IMR-90 (cell line): ENCODE data around the gene FOXA2. TPM values are rescaled to one million over a fixed set of nuclear protein-coding genes. Genes with fewer than 3 reads are reported as not detected.

Source experiments
- ATAC-seq: fragments of 200-7000 bp; cut with Tn5 transposase; 2 replicates; pipeline ENCODE4 v1.9.1; 2020; ENCODE audit warnings: low read depth, mild to moderate bottlenecking, moderate library complexity
- BruUV-seq: library from RNA; stranded (reverse); fragments of 400-500 nt; replicated peaks from 2 replicates; lab custom pipeline; 2021; lab: Mats Ljungman, UMichigan
- CTCF ChIA-PET: fragments of 300-600 bp; formaldehyde crosslinking; extraction: SDS; loops from one replicate; lab custom pipeline; 2021; ENCODE audit warnings: antibody characterized with exemption; lab: Yijun Ruan, JAX
- POLR2A ChIA-PET: fragments of 300-600 bp; sonication (Branson Sonifier 250); formaldehyde crosslinking; loops from one replicate; lab custom pipeline; 2022; ENCODE audit warnings: antibody characterized with exemption; ENCODE audit not compliant: unreplicated experiment; lab: Charles Lee
- DNase-seq: peaks from one replicate; pipeline ENCODE4 v3.0.0; 2013
- H2AFZ ChIP-seq: replicated peaks from 2 replicates; pipeline ENCODE3; 2013; ENCODE audit warnings: low read length, mild to moderate bottlenecking; ENCODE audit not compliant: poor library complexity
- H2AK5ac ChIP-seq: 2 replicates; pipeline ENCODE4 v1.6.1; 2013; ENCODE audit warnings: low read depth, low read length, inconsistent platforms
- H2AK9ac ChIP-seq: replicated peaks from 2 replicates; pipeline ENCODE3; 2013; ENCODE audit warnings: mild to moderate bottlenecking, low read depth, low read length, moderate library complexity; ENCODE audit not compliant: poor library complexity
- H2BK120ac ChIP-seq: 2 replicates; pipeline ENCODE4 v1.6.1; 2013; ENCODE audit warnings: low read depth, low read length, inconsistent platforms
- H2BK15ac ChIP-seq: 3 replicates; pipeline ENCODE4 v1.6.1; 2013; ENCODE audit warnings: low read depth, low read length, inconsistent platforms
- H2BK20ac ChIP-seq: 2 replicates; pipeline ENCODE4 v1.6.1; 2013; ENCODE audit warnings: low read depth, mild to moderate bottlenecking, inconsistent platforms, low read length, moderate library complexity
- H2BK5ac ChIP-seq: 2 replicates; pipeline ENCODE4 v1.6.1; 2013; ENCODE audit warnings: mild to moderate bottlenecking, low read depth, low read length, inconsistent platforms; ENCODE audit not compliant: poor library complexity, severe bottlenecking
- H3K14ac ChIP-seq: replicated peaks from 2 replicates; pipeline ENCODE4 v1.6.1; 2013; ENCODE audit warnings: low read depth, low read length, inconsistent platforms
- H3K18ac ChIP-seq: 2 replicates; pipeline ENCODE4 v1.6.1; 2013; ENCODE audit warnings: low read depth, low read length, control low read depth
- H3K23ac ChIP-seq: 2 replicates; pipeline ENCODE4 v1.6.1; 2013; ENCODE audit warnings: low read depth, low read length, inconsistent platforms
- H3K27ac ChIP-seq: 2 replicates; pipeline ENCODE4 v1.5.1; 2013; ENCODE audit warnings: mild to moderate bottlenecking, control low read depth, low read length; ENCODE audit not compliant: insufficient read depth
- H3K27me3 ChIP-seq: 2 replicates; pipeline ENCODE4 v1.6.1; 2013; ENCODE audit warnings: low read length; ENCODE audit not compliant: control insufficient read depth, insufficient read depth
- H3K36me3 ChIP-seq: 2 replicates; pipeline ENCODE4 v1.6.1; 2013; ENCODE audit warnings: low read length, mixed read lengths; ENCODE audit not compliant: control insufficient read depth, insufficient read depth
- H3K4ac ChIP-seq: 2 replicates; pipeline ENCODE4 v1.6.1; 2013; ENCODE audit warnings: low read depth, low read length, inconsistent platforms
- H3K4me1 ChIP-seq: 2 replicates; pipeline ENCODE4 v1.6.1; 2013; ENCODE audit warnings: low read length, mixed read lengths; ENCODE audit not compliant: control insufficient read depth, insufficient read depth
- H3K4me2 ChIP-seq: 2 replicates; pipeline ENCODE4 v1.6.1; 2013; ENCODE audit warnings: low read depth, mild to moderate bottlenecking, control low read depth, low read length, moderate library complexity
- H3K4me3 ChIP-seq: 2 replicates; pipeline ENCODE4 v1.5.1; 2013; ENCODE audit warnings: low read depth, mild to moderate bottlenecking, control low read depth, low read length, moderate library complexity; ENCODE audit not compliant: insufficient read depth
- H3K56ac ChIP-seq: 2 replicates; pipeline ENCODE4 v1.6.1; 2013; ENCODE audit warnings: low read length, inconsistent platforms; ENCODE audit not compliant: insufficient read depth; ENCODE audit errors: extremely low read depth
- H3K79me1 ChIP-seq, 2 experiments: 2 replicates each; pipeline ENCODE4 v1.6.1; 2013; ENCODE audit warnings: low read length in 2 of 2, inconsistent platforms in 1 of 2, low read depth in 1 of 2
- H3K9ac ChIP-seq: 2 replicates; pipeline ENCODE4 v1.6.1; 2013; ENCODE audit warnings: low read depth, low read length, control low read depth
- H3K9me1 ChIP-seq: 2 replicates; pipeline ENCODE4 v1.6.1; 2013; ENCODE audit warnings: low read length, inconsistent platforms; ENCODE audit not compliant: insufficient read depth
- H3K9me3 ChIP-seq: 2 replicates; pipeline ENCODE4 v1.6.1; 2013; ENCODE audit warnings: low read length; ENCODE audit not compliant: control insufficient read depth, insufficient read depth
- H4K20me1 ChIP-seq: 2 replicates; pipeline ENCODE4 v1.6.1; 2013; ENCODE audit warnings: low read length, inconsistent platforms; ENCODE audit not compliant: insufficient read depth
- H4K5ac ChIP-seq: 2 replicates; pipeline ENCODE4 v1.6.1; 2013; ENCODE audit warnings: mild to moderate bottlenecking, low read depth, low read length, control low read depth
- H4K8ac ChIP-seq, 2 experiments: 2 replicates each; pipeline ENCODE4 v1.6.1; 2013; ENCODE audit warnings: low read depth in 2 of 2, low read length in 2 of 2, control low read depth in 1 of 2, inconsistent platforms in 1 of 2
- H4K91ac ChIP-seq: 2 replicates; pipeline ENCODE4 v1.6.1; 2013; ENCODE audit warnings: low read depth, low read length, inconsistent platforms; ENCODE audit not compliant: insufficient read depth
- CTCF ChIP-seq: conservative IDR thresholded peaks from 2 replicates; pipeline ENCODE4 v1.5.1; 2012; ENCODE audit warnings: mild to moderate bottlenecking, low read depth, low read length, improper control_type of control experiment
- FOS ChIP-seq: fragments of 150-350 bp; IDR thresholded peaks from 2 replicates; pipeline ENCODE4 v1.6.1; 2016; ENCODE audit warnings: low read depth, low read length
- MAFK ChIP-seq: IDR thresholded peaks from 2 replicates; pipeline ENCODE4 v1.6.1; 2012; ENCODE audit warnings: low read depth, low read length, improper control_type of control experiment
- MAZ ChIP-seq: IDR thresholded peaks from 2 replicates; pipeline ENCODE4 v1.6.1; 2012; ENCODE audit warnings: low read depth, mild to moderate bottlenecking, low read length, improper control_type of control experiment, moderate library complexity, borderline replicate concordance
- MXI1 ChIP-seq: IDR thresholded peaks from 2 replicates; pipeline ENCODE4 v1.6.1; 2012; ENCODE audit warnings: low read depth, mild to moderate bottlenecking, low read length, moderate library complexity, borderline replicate concordance
- NFE2L2 ChIP-seq: fragments of 150-350 bp; IDR thresholded peaks from 2 replicates; pipeline ENCODE4 v1.6.1; 2016; ENCODE audit warnings: low read depth, mild to moderate bottlenecking, low read length
- WGBS, 2 experiments: methylation state at CpG; one replicate each; pipeline versions ENCODE4 v1.1.5 to v1.1.7; 2013; ENCODE audit warnings: missing lambda C conversion rate in 2 of 2; ENCODE audit not compliant: insufficient read length in 1 of 2; ENCODE audit errors: extremely low coverage in 2 of 2; 5-methylcytosine and 5-hydroxymethylcytosine counted together
- dilution Hi-C: fragments of 300-500 bp; cut with HindIII; formaldehyde crosslinking; loops from one replicate; pipeline ENCODE4 v1.14.3; 2018; ENCODE audit warnings: low sequenced_read_pairs; ENCODE audit not compliant: unreplicated experiment
- in situ Hi-C: fragments of 300-500 bp; cut with MboI; formaldehyde crosslinking; loops from 3 replicates; pipeline ENCODE4 v1.14.3; 2019; ENCODE audit warnings: low sequenced_read_pairs, inconsistent platforms, mixed read lengths
- intact Hi-C: fragments of 100-400 bp; cut with micrococcal nuclease; formaldehyde crosslinking; loops from 2 replicates; pipeline ENCODE4 v1.10.0; 2022
- polyA plus RNA-seq, 3 experiments: library from polyadenylated mRNA; depleted of rRNA; stranded (reverse); fragments of >200 nt; gene quantifications; 2 replicates each; pipeline ENCODE4 v1.2.3, GENCODE V29; 2012; ENCODE audit warnings: low replicate concordance in 1 of 3
- total RNA-seq: library from RNA; depleted of rRNA; stranded (reverse); fragments of >200 nt; gene quantifications from 2 replicates; pipeline ENCODE4 v1.2.3, GENCODE V29; 2012

Gene FOXA2
- total and polyA plus RNA-seq, 2 of the 4 experiments (the other 2 are of a cell fraction), result not detected

GRCh38 chr20:22584922-22585785 lies 782 bp upstream of the FOXA2 start:
- intact Hi-C loops, result no loop called here
- no peak overlapping the region for H3K4me2 ChIP-seq
- H2AK5ac ChIP-seq, result no peak overlapping the region
- no peaks in the 10 kb centered on the region for H3K9me1 ChIP-seq
- peaks cover 2% of the 10 kb centered on the region; the same call in 1 of the 2 replicates for H3K9me3 ChIP-seq
- in situ Hi-C loops, result no loop called here
- H3K79me1 ChIP-seq, result no peaks in the 10 kb centered on the region
- ChIA-PET POLR2A (no interaction called here), CTCF (no interaction called here)
- DNase-seq, result no peak
- H2BK120ac ChIP-seq, result no peak overlapping the region
- no peak overlapping the region for H4K5ac ChIP-seq
- no peak overlapping the region for H4K91ac ChIP-seq
- no peak for ATAC-seq
- no peak overlapping the region for H2BK20ac ChIP-seq
- BruUV-seq, result no TSS peak
- no peaks in the 10 kb centered on the region for H4K20me1 ChIP-seq
- no peak overlapping the region for H4K8ac ChIP-seq
- H2AK9ac ChIP-seq, result no peak overlapping the region
- no peak overlapping the region for H3K27ac ChIP-seq
- no peaks in the 10 kb centered on the region for H3K4me1 ChIP-seq
- no peak overlapping the region for H3K18ac ChIP-seq
- dilution Hi-C loops, result no loop called here
- H3K4me3 ChIP-seq, result no peak overlapping the region
- H3K56ac ChIP-seq, result no peak overlapping the region
- no peak overlapping the region for H3K4ac ChIP-seq
- no peak overlapping the region for H3K23ac ChIP-seq
- H2BK15ac ChIP-seq, result no peak overlapping the region
- H2BK5ac ChIP-seq, result no peak overlapping the region
- no peak overlapping the region for H3K9ac ChIP-seq
- TF ChIP-seq CTCF (no peak), MAZ (no peak), FOS (no peak), MXI1 (no peak), MAFK (no peak), NFE2L2 (no peak)
- no peak overlapping the region for H3K14ac ChIP-seq
- H3K27me3 ChIP-seq, result peaks cover 71% of the 10 kb centered on the region
- H3K36me3 ChIP-seq, result no peaks in the 10 kb centered on the region
- WGBS, 2 experiments, result 3% methylated on average over 16 of the region's 58 CpGs; no CpG with 5 or more reads in 1 of the 2 experiments
- H2AFZ ChIP-seq, result no peak overlapping the region
